Smooth muscle cell (in vitro differentiated cells): ENCODE results near the gene POFUT2. TPM values are rescaled to one million over a fixed set of nuclear protein-coding genes. Genes with fewer than 3 reads are reported as not detected.
A peak's percentile ranks its signal among the peaks of the same experiment; 100 is the strongest.

ENCODE experiments used
- DNase-seq: peaks from one replicate; lab custom pipeline; 2025; ENCODE audit not compliant: unreplicated experiment; lab: John Stamatoyannopoulos, UW
- H2AFZ ChIP-seq: fragments of 200-600 bp; sonication (generic); 2 replicates; pipeline ENCODE4 v1.6.0; 2016; ENCODE audit warnings: antibody characterized with exemption, low read depth, mild to moderate bottlenecking
- H3F3A ChIP-seq: fragments of 200-600 bp; sonication (generic); 2 replicates; pipeline ENCODE4 v1.6.0; 2017; ENCODE audit warnings: antibody characterized with exemption, low read depth
- H3K27ac ChIP-seq: fragments of 200-600 bp; sonication (generic); 2 replicates; pipeline ENCODE4 v1.5.1; 2016; ENCODE audit warnings: low read depth, mild to moderate bottlenecking
- H3K27me3 ChIP-seq: fragments of 200-600 bp; sonication (generic); 2 replicates; pipeline ENCODE4 v1.6.1; 2016; ENCODE audit warnings: low read depth, mild to moderate bottlenecking
- H3K36me3 ChIP-seq: fragments of 200-600 bp; sonication (generic); 2 replicates; pipeline ENCODE4 v1.5.1; 2016; ENCODE audit warnings: low read depth
- H3K4me1 ChIP-seq: fragments of 200-600 bp; sonication (generic); 2 replicates; pipeline ENCODE4 v1.5.1; 2016; ENCODE audit warnings: low read depth
- H3K4me2 ChIP-seq: fragments of 200-600 bp; sonication (generic); 2 replicates; pipeline ENCODE4 v1.6.0; 2016; ENCODE audit warnings: mild to moderate bottlenecking
- H3K4me3 ChIP-seq: fragments of 200-600 bp; sonication (generic); 2 replicates; pipeline ENCODE4 v1.5.1; 2016; ENCODE audit warnings: mild to moderate bottlenecking
- H3K79me2 ChIP-seq: fragments of 200-600 bp; sonication (generic); 2 replicates; pipeline ENCODE4 v1.6.0; 2016; ENCODE audit warnings: low read depth, mild to moderate bottlenecking
- H3K9ac ChIP-seq: fragments of 200-600 bp; sonication (generic); 2 replicates; pipeline ENCODE4 v1.6.0; 2016; ENCODE audit warnings: low read depth
- H3K9me3 ChIP-seq: fragments of 200-600 bp; sonication (generic); replicated peaks from 2 replicates; pipeline ENCODE4 v1.5.1; 2016; ENCODE audit warnings: low read depth
- H4K20me1 ChIP-seq: fragments of 200-600 bp; sonication (generic); 2 replicates; pipeline ENCODE4 v1.6.0; 2016; ENCODE audit warnings: low read depth
- WGBS: methylation state at CpG from one replicate; pipeline ENCODE4 v1.1.7; 2016; ENCODE audit warnings: low lambda C conversion rate; 5-methylcytosine and 5-hydroxymethylcytosine counted together
- polyA plus RNA-seq: library from polyadenylated mRNA; unstranded; fragments of >200 nt; fragmentation: Nextera tagmentation; extraction: Ambion mirVana; gene quantifications from 2 replicates; pipeline ENCODE4 v1.2.1, GENCODE V29; 2016
- total RNA-seq: library from RNA; depleted of rRNA; stranded (reverse); fragments of >200 nt; gene quantifications from 2 replicates; pipeline ENCODE4 v1.2.3, GENCODE V29; 2014
- TF ChIP-seq, protein P1 (sequence below): fragments of 200-600 bp; sonication (generic); IDR thresholded peaks from 2 replicates; pipeline ENCODE4 v1.5.1; 2017; ENCODE audit warnings: borderline replicate concordance, mild to moderate bottlenecking, antibody characterized with exemption; ENCODE audit not compliant: insufficient read depth, poor library complexity, severe bottlenecking

The POFUT2 gene
- total and polyA plus RNA-seq, 2 experiments from 2014 or later: 32.1 to 70.0 TPM

DNA sequence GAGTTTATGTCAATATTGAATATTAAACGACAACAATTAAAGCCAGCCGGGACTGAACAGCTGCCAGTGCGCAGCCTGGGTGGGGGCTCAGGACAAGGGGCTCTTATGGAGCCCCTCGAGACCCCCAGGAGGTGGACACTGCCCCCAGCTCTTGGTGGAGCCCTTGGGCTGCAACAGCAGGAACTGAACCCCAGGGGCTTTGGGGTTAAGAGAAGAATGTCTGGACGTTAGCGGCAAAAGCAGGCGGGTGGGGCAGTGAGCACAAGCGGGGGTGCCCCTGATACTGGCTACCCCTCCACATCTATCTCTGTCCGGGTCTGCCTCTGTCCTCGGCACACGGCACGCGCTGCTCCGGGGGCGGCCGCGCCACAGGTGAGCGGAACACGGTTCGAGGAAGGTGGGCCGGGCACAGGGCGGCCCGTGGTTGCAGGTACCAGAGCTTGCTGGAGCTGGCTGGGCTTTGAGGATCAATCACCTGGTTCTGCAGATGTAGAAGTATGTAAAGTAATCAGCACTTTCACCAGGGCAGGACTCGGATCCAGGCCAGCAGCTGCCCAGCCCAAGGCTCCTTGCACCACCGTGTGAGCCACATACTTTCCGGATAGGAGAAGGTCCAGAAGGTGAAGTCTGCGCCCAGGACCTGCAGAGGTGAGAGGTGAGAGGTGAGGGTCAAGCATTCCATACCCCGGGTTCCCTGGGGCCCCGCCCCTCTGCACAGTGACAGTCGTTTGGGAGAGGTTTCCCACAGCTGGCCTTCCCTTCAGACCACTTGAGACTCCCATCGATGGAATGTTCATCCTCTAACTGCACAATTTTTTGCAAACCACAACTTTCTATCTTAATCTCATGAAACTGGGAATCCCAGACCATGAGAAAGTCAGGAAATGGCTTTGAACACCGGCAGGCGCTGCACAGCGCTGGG lies 12.4 kb upstream of the POFUT2 start:
- no peak for DNase-seq
- no peaks in the 10 kb centered on the region for H3K36me3 ChIP-seq
- no peak overlapping the region for H3K4me3 ChIP-seq
- H3K27me3 ChIP-seq: no peaks in the 10 kb centered on the region
- peaks cover 29% of the 10 kb centered on the region for H3F3A ChIP-seq
- no peak overlapping the region for H2AFZ ChIP-seq
- H3K4me2 ChIP-seq: peak overlapping the region; percentile 61
- H3K79me2 ChIP-seq: peaks cover 20% of the 10 kb centered on the region
- peaks cover 20% of the 10 kb centered on the region for H3K4me1 ChIP-seq
- peak overlapping the region; percentile 75 for H3K9ac ChIP-seq
- H3K27ac ChIP-seq: peak overlapping the region; percentile 98
- TF ChIP-seq, protein P1, sequence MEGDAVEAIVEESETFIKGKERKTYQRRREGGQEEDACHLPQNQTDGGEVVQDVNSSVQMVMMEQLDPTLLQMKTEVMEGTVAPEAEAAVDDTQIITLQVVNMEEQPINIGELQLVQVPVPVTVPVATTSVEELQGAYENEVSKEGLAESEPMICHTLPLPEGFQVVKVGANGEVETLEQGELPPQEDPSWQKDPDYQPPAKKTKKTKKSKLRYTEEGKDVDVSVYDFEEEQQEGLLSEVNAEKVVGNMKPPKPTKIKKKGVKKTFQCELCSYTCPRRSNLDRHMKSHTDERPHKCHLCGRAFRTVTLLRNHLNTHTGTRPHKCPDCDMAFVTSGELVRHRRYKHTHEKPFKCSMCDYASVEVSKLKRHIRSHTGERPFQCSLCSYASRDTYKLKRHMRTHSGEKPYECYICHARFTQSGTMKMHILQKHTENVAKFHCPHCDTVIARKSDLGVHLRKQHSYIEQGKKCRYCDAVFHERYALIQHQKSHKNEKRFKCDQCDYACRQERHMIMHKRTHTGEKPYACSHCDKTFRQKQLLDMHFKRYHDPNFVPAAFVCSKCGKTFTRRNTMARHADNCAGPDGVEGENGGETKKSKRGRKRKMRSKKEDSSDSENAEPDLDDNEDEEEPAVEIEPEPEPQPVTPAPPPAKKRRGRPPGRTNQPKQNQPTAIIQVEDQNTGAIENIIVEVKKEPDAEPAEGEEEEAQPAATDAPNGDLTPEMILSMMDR: no peak
- 51% methylated on average over 34 of the region's 34 CpGs for WGBS
- H3K9me3 ChIP-seq: no peaks in the 10 kb centered on the region
- H4K20me1 ChIP-seq: no peaks in the 10 kb centered on the region

DNA sequence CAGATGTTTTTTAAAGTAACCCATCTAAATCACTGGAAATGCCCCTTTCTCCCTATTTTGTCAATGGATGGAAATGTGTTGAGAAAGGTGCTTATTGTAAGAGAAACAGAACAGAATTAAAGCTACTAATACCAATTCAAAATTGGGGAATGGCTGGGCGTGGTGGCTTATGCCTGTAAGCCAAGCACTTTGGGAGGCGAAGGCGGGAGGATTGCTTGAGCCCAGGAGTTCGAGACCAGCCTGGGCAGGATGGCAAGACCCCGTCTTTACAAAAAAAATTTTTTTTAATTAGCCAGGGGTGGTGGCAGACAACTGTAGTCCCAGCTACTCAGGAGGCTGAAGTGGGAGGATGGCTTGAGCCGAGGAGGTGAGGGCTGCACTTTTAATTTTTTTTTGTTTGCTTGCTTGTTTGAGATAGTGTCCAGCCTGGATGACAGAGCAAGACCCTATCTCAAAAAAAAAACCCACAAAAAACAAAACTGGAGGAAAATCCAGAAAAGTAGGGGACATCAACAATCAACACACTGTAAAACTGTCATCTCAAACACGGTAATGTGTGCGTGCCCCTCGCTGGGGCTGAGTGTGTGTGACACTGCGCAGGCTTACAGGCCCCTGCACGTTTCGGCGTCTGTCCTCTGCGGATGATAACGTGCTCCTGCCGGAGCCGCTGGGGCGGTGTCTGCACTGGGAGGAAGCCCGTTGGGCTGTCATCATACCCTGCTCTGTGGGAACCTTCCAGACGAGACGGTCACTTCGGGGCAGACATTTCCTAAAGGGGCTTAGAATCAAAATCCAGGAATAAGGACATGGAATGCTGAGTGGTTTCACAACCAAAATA lies 11.6 kb upstream of the POFUT2 start:
- Histone ChIP-seq H3K9me3 (no peaks in the 10 kb centered on the region), H3K4me3 (no peak overlapping the region), H3K27me3 (no peaks in the 10 kb centered on the region), H4K20me1 (no peaks in the 10 kb centered on the region), H3K9ac (peak overlapping the region; percentile 75), H3K79me2 (peaks cover 20% of the 10 kb centered on the region), H2AFZ (no peak overlapping the region), H3K4me1 (peaks cover 22% of the 10 kb centered on the region), H3K4me2 (peak overlapping the region; percentile 61), H3F3A (peaks cover 31% of the 10 kb centered on the region), H3K27ac (peak overlapping the region; percentile 98), H3K36me3 (no peaks in the 10 kb centered on the region)
- WGBS: 14% methylated on average over 22 of the region's 22 CpGs
- TF ChIP-seq, protein P1: no peak
- DNase-seq: no peak

DNA sequence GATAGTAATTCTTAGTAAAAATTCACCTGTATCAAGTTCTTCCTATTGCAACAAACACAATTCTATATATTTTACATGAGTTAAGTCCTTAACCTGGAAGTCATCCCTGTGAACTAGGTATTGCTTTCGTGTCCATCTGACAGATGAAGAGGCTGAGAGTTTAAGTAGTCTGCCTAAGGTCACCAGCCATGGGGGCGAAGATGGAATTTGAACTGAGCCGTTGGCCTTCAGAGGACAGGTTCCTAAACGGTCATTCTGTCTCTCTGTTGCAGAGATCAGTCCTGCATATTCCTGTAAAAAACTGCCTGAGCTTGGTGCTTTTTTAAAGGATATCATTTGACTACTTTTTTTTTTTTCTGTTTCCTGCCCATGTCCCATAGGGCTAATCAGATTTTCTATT lies 10.2 kb upstream of the POFUT2 start:
- WGBS: 89% methylated on average over 4 of the region's 4 CpGs
- DNase-seq: no peak
- H2AFZ ChIP-seq: no peak overlapping the region
- H3K36me3 ChIP-seq: no peaks in the 10 kb centered on the region
- peaks cover 31% of the 10 kb centered on the region for H3F3A ChIP-seq
- H3K4me1 ChIP-seq: peaks cover 32% of the 10 kb centered on the region
- H3K27ac ChIP-seq: peak overlapping the region; percentile 98
- H3K27me3 ChIP-seq: no peaks in the 10 kb centered on the region
- H4K20me1 ChIP-seq: no peaks in the 10 kb centered on the region
- no peaks in the 10 kb centered on the region for H3K9me3 ChIP-seq
- TF ChIP-seq, protein P1: no peak
- H3K79me2 ChIP-seq: peaks cover 20% of the 10 kb centered on the region
- no peak overlapping the region for H3K4me3 ChIP-seq
- H3K4me2 ChIP-seq: no peak overlapping the region
- no peak overlapping the region for H3K9ac ChIP-seq
